Spleen (tissue), 11 donors: Measurements from ENCODE around the gene SLC7A4. TPM values are rescaled to one million over a fixed set of nuclear protein-coding genes. Genes with fewer than 3 reads are reported as not detected.
"Not testable (repeated sequence)": the region's sequence is repeated elsewhere in the genome, so short reads cannot be mapped to it uniquely, and the experiment has no call there.

ENCODE experiments used
- DNase-seq: peaks from one replicate; pipeline ENCODE4 v3.0.0-alpha.2; 2020
- H3K27ac ChIP-seq, 8 donors: fragments of 200-600 bp; sonication (generic) in 7 of 8; 1 replicate in 4 of 8; 2 replicates in 4 of 8; pipeline versions ENCODE4 v1.5.0 to v1.8.0; 2016 to 2021; ENCODE audit warnings: inconsistent platforms in 4 of 8, mild to moderate bottlenecking in 4 of 8, moderate library complexity in 1 of 8
- H3K27me3 ChIP-seq, 7 donors: fragments of 200-600 bp; sonication (generic) in 6 of 7; replicated peaks in 1 of 7; 1 replicate in 4 of 7; 2 replicates in 3 of 7; pipeline versions ENCODE4 v1.5.0 to v1.8.0; 2016 to 2021; ENCODE audit warnings: inconsistent platforms in 3 of 7, mild to moderate bottlenecking in 1 of 7
- H3K36me3 ChIP-seq, 6 donors: fragments of 200-600 bp; sonication (generic) in 5 of 6; 1 replicate in 4 of 6; 2 replicates in 2 of 6; pipeline versions ENCODE4 v1.5.0 to v1.8.0; 2016 to 2021; ENCODE audit warnings: inconsistent platforms in 2 of 6
- H3K4me1 ChIP-seq, 6 donors: fragments of 200-600 bp; sonication (generic) in 5 of 6; 1 replicate in 3 of 6; 2 replicates in 3 of 6; pipeline versions ENCODE4 v1.5.0 to v1.8.0; 2016 to 2021; ENCODE audit warnings: inconsistent platforms in 3 of 6
- H3K4me3 ChIP-seq, 8 donors: fragments of 200-600 bp; sonication (generic) in 7 of 8; 1 replicate in 4 of 8; 2 replicates in 4 of 8; pipeline versions ENCODE4 v1.5.0 to v1.8.0; 2016 to 2021; ENCODE audit warnings: inconsistent platforms in 4 of 8, mild to moderate bottlenecking in 4 of 8, moderate library complexity in 2 of 8
- H3K9me3 ChIP-seq, 8 donors: fragments of 200-600 bp; sonication (generic) in 7 of 8; 1 replicate in 4 of 8; 2 replicates in 4 of 8; pipeline versions ENCODE4 v1.5.0 to v1.8.0; 2016 to 2021; ENCODE audit warnings: inconsistent platforms in 4 of 8
- POLR2A ChIP-seq, 3 donors: fragments of 450-650 bp; IDR thresholded peaks; one replicate each; pipeline ENCODE4 v1.5.1; 2017; ENCODE audit warnings: antibody characterized with exemption in 3 of 3, mild to moderate bottlenecking in 1 of 3
- POLR2AphosphoS5 ChIP-seq, 3 donors: sonication (generic); formaldehyde crosslinking; IDR thresholded peaks; one replicate each; pipeline ENCODE4 v1.5.1; 2017; ENCODE audit warnings: antibody characterized with exemption in 3 of 3
- WGBS, 5 donors: extraction: QIAGEN DNeasy Blood & Tissue Kit in 3 of 5; methylation state at CpG; one replicate each; pipeline versions ENCODE4 v1.1.5 to v1.1.7; 2013 to 2018; 5-methylcytosine and 5-hydroxymethylcytosine counted together
- intact Hi-C: fragments of 100-400 bp; cut with DNase I; formaldehyde crosslinking; loops from one replicate; pipeline ENCODE4 v1.15.0; 2023; ENCODE audit warnings: low total_unique reads
- polyA plus RNA-seq, 3 donors: library from polyadenylated mRNA; stranded (reverse); fragments of 200-250 nt; gene quantifications; one replicate each; pipeline ENCODE4 v1.2.1, GENCODE V29; 2013
- total RNA-seq, 7 donors: library from RNA; depleted of rRNA in 3 of 7; stranded (reverse); fragments of >200 nt in 3 of 7; fragmentation: NEBNext Ultra II Directional in 4 of 7; extraction: Animal tissue kit (Norgen Biotek cat#: 25700) in 4 of 7; gene quantifications; one replicate each; pipeline versions ENCODE4 v1.1.0 to v1.2.1, GENCODE V29; 2016 to 2021
- TF ChIP-seq, protein P1 (sequence below), 11 experiments: fragments of 200-600 bp in 7 of 11; fragments of 450-650 bp in 4 of 11; sonication (generic) in 4 of 11; IDR thresholded peaks in 8 of 11; conservative IDR thresholded peaks in 3 of 11; 1 replicate in 7 of 11; 2 replicates in 4 of 11; pipeline versions ENCODE4 v1.4.0 to v1.8.0; 2016 to 2021; ENCODE audit warnings: antibody characterized with exemption in 11 of 11, inconsistent platforms in 4 of 11, mild to moderate bottlenecking in 1 of 11
- donor health status: healthy with polysubstance abuse.
- donor health status: DM: no; HTN: no; CAD: no; lungs with moderate emphysema.
- donor health status: DM: no; HTN: no; CAD: no.
- donor health status: Bipolar disorder and iron deficiency.
- donor health status: healthy.
- donor health status: DM: no; HTN: no; CAD: no.
- donor health status: DM: yes; HTN: yes; CAD: no.

The SLC7A4 gene
- total and polyA plus RNA-seq, 10 donors = 0.11 to 0.95 (median 0.29) TPM; not detected in 3

- WGBS, 5 donors = 50 to 66% (median 58%) methylated on average over 7 of the region's 7 CpGs
- H3K27me3 ChIP-seq = peaks cover 0 to 3% (median 0%) of the 10 kb centered on the region in 7 donors
- H3K36me3 ChIP-seq = no peaks in the 10 kb centered on the region
- no peak overlapping the region for H3K27ac ChIP-seq
- intact Hi-C loops = no loop called here
- H3K4me3 ChIP-seq = no peak overlapping the region
- no peaks in the 10 kb centered on the region for H3K4me1 ChIP-seq
- H3K9me3 ChIP-seq = no peaks in the 10 kb centered on the region
- DNase-seq = no peak
- TF ChIP-seq, protein P1, sequence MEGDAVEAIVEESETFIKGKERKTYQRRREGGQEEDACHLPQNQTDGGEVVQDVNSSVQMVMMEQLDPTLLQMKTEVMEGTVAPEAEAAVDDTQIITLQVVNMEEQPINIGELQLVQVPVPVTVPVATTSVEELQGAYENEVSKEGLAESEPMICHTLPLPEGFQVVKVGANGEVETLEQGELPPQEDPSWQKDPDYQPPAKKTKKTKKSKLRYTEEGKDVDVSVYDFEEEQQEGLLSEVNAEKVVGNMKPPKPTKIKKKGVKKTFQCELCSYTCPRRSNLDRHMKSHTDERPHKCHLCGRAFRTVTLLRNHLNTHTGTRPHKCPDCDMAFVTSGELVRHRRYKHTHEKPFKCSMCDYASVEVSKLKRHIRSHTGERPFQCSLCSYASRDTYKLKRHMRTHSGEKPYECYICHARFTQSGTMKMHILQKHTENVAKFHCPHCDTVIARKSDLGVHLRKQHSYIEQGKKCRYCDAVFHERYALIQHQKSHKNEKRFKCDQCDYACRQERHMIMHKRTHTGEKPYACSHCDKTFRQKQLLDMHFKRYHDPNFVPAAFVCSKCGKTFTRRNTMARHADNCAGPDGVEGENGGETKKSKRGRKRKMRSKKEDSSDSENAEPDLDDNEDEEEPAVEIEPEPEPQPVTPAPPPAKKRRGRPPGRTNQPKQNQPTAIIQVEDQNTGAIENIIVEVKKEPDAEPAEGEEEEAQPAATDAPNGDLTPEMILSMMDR (IDR thresholded peaks at IDR 0.05 in 8 of 11, conservative IDR thresholded peaks at IDR 0.05 in 3 of 11) = no peak
- TF ChIP-seq POLR2A (IDR thresholded peaks at IDR 0.05) (no peak), POLR2AphosphoS5 (IDR thresholded peaks at IDR 0.05) (no peak)
Measured at GRCh38 chr22:21074102-21074715, 41.8 kb upstream of the SLC7A4 start.

DNA sequence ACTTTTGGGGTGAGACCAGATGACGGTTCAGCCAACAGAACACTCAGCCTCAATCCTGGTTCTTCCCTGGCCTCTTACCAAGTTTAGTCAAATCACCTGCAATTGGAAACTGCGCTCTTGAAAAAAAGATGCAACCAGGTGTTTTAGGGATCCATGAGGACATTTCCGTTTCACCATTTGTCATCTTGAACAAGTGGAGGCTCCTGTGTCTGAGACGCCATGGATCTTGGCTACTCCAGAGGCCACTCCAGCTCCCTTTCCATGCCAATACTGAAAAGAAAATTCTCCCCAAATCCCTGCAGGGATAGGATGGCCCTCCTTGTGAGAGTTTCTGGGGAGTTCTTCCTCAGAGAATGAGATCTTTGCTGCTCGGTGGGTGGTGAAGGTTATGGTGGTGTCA is 41.1 kb upstream of the SLC7A4 start:
- H3K9me3 ChIP-seq = no peaks in the 10 kb centered on the region
- no peak for DNase-seq
- no peak overlapping the region for H3K4me3 ChIP-seq
- intact Hi-C loops = no loop called here
- no peaks in the 10 kb centered on the region for H3K27me3 ChIP-seq
- WGBS, 5 donors = 88 to 94% (median 91%) methylated on average over 5 of the region's 5 CpGs
- no peak overlapping the region for H3K27ac ChIP-seq
- H3K4me1 ChIP-seq = no peaks in the 10 kb centered on the region
- no peaks in the 10 kb centered on the region for H3K36me3 ChIP-seq
- TF ChIP-seq POLR2A (IDR thresholded peaks at IDR 0.05) (no peak), POLR2AphosphoS5 (IDR thresholded peaks at IDR 0.05) (no peak)
- TF ChIP-seq, protein P1 (IDR thresholded peaks at IDR 0.05 in 8 of 11, conservative IDR thresholded peaks at IDR 0.05 in 3 of 11) = no peak

DNA sequence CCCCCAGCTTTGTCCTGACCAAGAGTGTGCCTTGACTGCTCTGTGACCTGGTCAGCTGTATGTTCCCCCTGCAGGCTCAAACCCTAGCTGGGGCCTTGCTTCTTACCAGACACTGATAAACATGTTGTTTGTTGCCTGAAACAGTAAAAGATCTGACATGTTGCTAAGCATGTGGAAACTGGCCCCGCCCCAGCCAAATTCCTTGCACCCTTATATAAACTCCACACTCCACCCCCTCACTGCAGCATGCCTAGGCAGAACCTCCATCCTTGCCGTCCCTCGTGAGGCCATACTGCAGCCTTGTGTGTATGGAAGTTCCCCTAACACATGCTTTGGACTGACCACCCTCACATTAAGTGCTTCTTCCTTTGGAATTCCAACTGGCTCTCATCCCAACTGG is 40.7 kb upstream of the SLC7A4 start:
- WGBS, 5 donors = 63 to 88% (median 77%) methylated on average over 3 of the region's 3 CpGs
- TF ChIP-seq POLR2AphosphoS5 (IDR thresholded peaks at IDR 0.05) (no peak), POLR2A (IDR thresholded peaks at IDR 0.05) (no peak)
- TF ChIP-seq, protein P1 (IDR thresholded peaks at IDR 0.05 in 8 of 11, conservative IDR thresholded peaks at IDR 0.05 in 3 of 11) = no peak
- no peaks in the 10 kb centered on the region for H3K36me3 ChIP-seq
- no peaks in the 10 kb centered on the region for H3K9me3 ChIP-seq
- no peaks in the 10 kb centered on the region for H3K27me3 ChIP-seq
- no peak for DNase-seq
- no peaks in the 10 kb centered on the region for H3K4me1 ChIP-seq
- no peak overlapping the region for H3K4me3 ChIP-seq
- H3K27ac ChIP-seq = no peak overlapping the region
- intact Hi-C loops = no loop called here

DNA sequence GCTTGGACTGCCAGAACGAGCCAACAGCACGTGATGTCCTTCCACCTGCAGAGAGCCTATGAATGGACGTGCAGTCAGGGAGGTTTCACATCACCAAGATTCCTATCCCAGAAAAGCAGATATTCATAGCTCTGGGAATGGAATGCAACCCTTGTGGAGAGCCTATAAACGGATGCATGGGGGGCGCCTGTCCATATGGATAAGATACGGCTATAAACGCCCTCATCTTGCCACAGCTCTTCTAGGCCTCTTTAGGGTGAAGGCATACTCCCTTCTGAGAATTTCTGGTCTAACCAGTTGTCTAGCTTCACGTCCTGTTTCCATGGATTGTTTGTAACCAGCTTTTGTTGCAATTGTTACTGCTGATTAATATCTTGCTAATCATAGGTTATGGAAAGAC is 39.4 kb upstream of the SLC7A4 start:
- H3K9me3 ChIP-seq, H3K4me1 ChIP-seq, DNase-seq, H3K27ac ChIP-seq, H3K36me3 ChIP-seq, H3K4me3 ChIP-seq, intact Hi-C loops, H3K27me3 ChIP-seq: not testable (repeated sequence)
- WGBS, 5 donors = 79 to 84% (median 82%) methylated on average over 7 to 8 of the region's 8 CpGs
